OCI-LY7 (cell line): ENCODE data around the gene ACAP3.

ENCODE experiments used
- CTCF ChIP-seq: fragments of 200-600 bp; sonication (generic); conservative IDR thresholded peaks from 2 replicates; pipeline ENCODE4 v1.5.1; 2014; ENCODE audit warnings: mild to moderate bottlenecking, antibody characterized with exemption, low read length, moderate library complexity, mixed read lengths
- EZH2phosphoT487 ChIP-seq: fragments of 200-600 bp; sonication (generic); IDR thresholded peaks from 2 replicates; pipeline ENCODE4 v1.6.1; 2018; ENCODE audit warnings: low read depth, borderline replicate concordance, mild to moderate bottlenecking, mixed run types, antibody characterized with exemption, low read length, moderate library complexity, mixed read lengths

- TF ChIP-seq CTCF = no peak
- TF ChIP-seq EZH2phosphoT487 = no peak
Measured at GRCh38 chr1:1256956-1257871, 50.5 kb downstream of the ACAP3 start.
